HepG2 (cell line): ENCODE results near the gene DUS1L. TPM values are rescaled to one million over a fixed set of nuclear protein-coding genes. Genes with fewer than 3 reads are reported as not detected.

Experiments
- HNF1B ChIP-seq: sonication (generic); formaldehyde crosslinking; IDR thresholded peaks from 2 replicates; pipeline ENCODE4 v1.5.1; 2020; ENCODE audit warnings: mild to moderate bottlenecking, moderate library complexity, missing genetic modification reagents
- NR2F2 ChIP-seq: IDR thresholded peaks from 2 replicates; pipeline ENCODE4 v1.6.1; 2012; ENCODE audit warnings: low read depth, inconsistent platforms, borderline replicate concordance
- PBX2 ChIP-seq: IDR thresholded peaks from 2 replicates; pipeline ENCODE4 v1.6.1; 2016; ENCODE audit warnings: control low read depth
- PCBP1 ChIP-seq: fragments of 200-400 bp; formaldehyde crosslinking; IDR thresholded peaks from 2 replicates; pipeline ENCODE4 v1.6.1; 2017; ENCODE audit warnings: mild to moderate bottlenecking, low read depth, low read length, borderline replicate concordance
- POLR2AphosphoS5 ChIP-seq: IDR thresholded peaks from 2 replicates; pipeline ENCODE4 v1.6.1; 2012; ENCODE audit warnings: low read depth, low read length
- RAD21 ChIP-seq: fragments of 450-650 bp; formaldehyde crosslinking; IDR thresholded peaks from 2 replicates; pipeline ENCODE4 v1.5.0; 2020; ENCODE audit warnings: mild to moderate bottlenecking
- RBM39 ChIP-seq: fragments of 200-400 bp; formaldehyde crosslinking; IDR thresholded peaks from one replicate; pipeline ENCODE4 v1.6.1; 2018; ENCODE audit warnings: antibody characterized with exemption, mild to moderate bottlenecking, low read depth, low read length; ENCODE audit not compliant: poor library complexity, severe bottlenecking
- WIZ ChIP-seq: sonication (generic); formaldehyde crosslinking; IDR thresholded peaks from 2 replicates; pipeline ENCODE4 v1.5.1; 2020; ENCODE audit warnings: mild to moderate bottlenecking, missing genetic modification reagents
- ZFP36 ChIP-seq: fragments of 150-350 bp; IDR thresholded peaks from 2 replicates; pipeline ENCODE4 v1.6.1; 2018; ENCODE audit warnings: borderline replicate concordance, low read length, low read depth; ENCODE audit not compliant: partially characterized antibody
- ZFP41 ChIP-seq: sonication (generic); formaldehyde crosslinking; IDR thresholded peaks from 2 replicates; pipeline ENCODE4 v1.4.0; 2020; ENCODE audit warnings: mild to moderate bottlenecking, missing genetic modification reagents, borderline replicate concordance
- ZKSCAN8 ChIP-seq: IDR thresholded peaks from 2 replicates; pipeline ENCODE4 v1.6.1; 2016; ENCODE audit warnings: borderline replicate concordance, missing genetic modification reagents, missing compliant biosample characterization
- ZNF207 ChIP-seq: fragments of 450-650 bp; IDR thresholded peaks from 2 replicates; pipeline ENCODE4 v1.6.1; 2016; ENCODE audit warnings: antibody characterized with exemption, borderline replicate concordance
- ZNF263 ChIP-seq: sonication (generic); formaldehyde crosslinking; IDR thresholded peaks from 2 replicates; pipeline ENCODE4 v1.4.0; 2020; ENCODE audit warnings: missing genetic modification reagents
- ZNF317 ChIP-seq: sonication (generic); formaldehyde crosslinking; IDR thresholded peaks from 2 replicates; pipeline ENCODE4 v1.5.0; 2020; ENCODE audit warnings: mild to moderate bottlenecking, missing genetic modification reagents
- ZNF572 ChIP-seq: sonication (generic); formaldehyde crosslinking; IDR thresholded peaks from 2 replicates; pipeline ENCODE4 v1.5.1; 2020; ENCODE audit warnings: mild to moderate bottlenecking, missing genetic modification reagents
- ZNF724P ChIP-seq: sonication (generic); formaldehyde crosslinking; IDR thresholded peaks from 2 replicates; pipeline ENCODE4 v1.8.0; 2022; ENCODE audit warnings: missing genetic modification reagents, borderline replicate concordance
- ZNF749 ChIP-seq: sonication (generic); formaldehyde crosslinking; IDR thresholded peaks from 2 replicates; pipeline ENCODE4 v1.8.0; 2022; ENCODE audit warnings: mild to moderate bottlenecking, missing genetic modification reagents, moderate library complexity, borderline replicate concordance
- ZNF781 ChIP-seq: sonication (generic); formaldehyde crosslinking; IDR thresholded peaks from 2 replicates; pipeline ENCODE4 v1.5.1; 2020; ENCODE audit warnings: borderline replicate concordance, mild to moderate bottlenecking, missing genetic modification reagents; ENCODE audit errors: not compliant biosample characterization
- polyA plus RNA-seq, 8 experiments: library from polyadenylated mRNA; depleted of rRNA in 3 of 8; stranded (reverse) in 7 of 8; unstranded in 1 of 8; fragments of >200 nt; fragmentation: Illumina TruSeq in 4 of 8; extraction: Trizol in 4 of 8; gene quantifications; 2 replicates each; pipeline versions ENCODE4 v1.2.1 to v1.2.3, GENCODE V29; 2011 to 2016; ENCODE audit warnings: low read depth in 4 of 8, missing spikeins in 1 of 8, mixed read lengths in 1 of 8; ENCODE audit not compliant: insufficient read depth in 1 of 8
- total RNA-seq, 5 experiments: library from RNA; depleted of rRNA; stranded (reverse); fragments of >200 nt; fragmentation: Illumina TruSeq; extraction: Trizol; gene quantifications; 2 replicates each; pipeline ENCODE4 v1.2.3, GENCODE V29; 2016; ENCODE audit warnings: low read depth in 1 of 5
- TF ChIP-seq, protein P1 (sequence below): sonication (generic); formaldehyde crosslinking; IDR thresholded peaks from 2 replicates; pipeline ENCODE4 v1.5.1; 2020; ENCODE audit warnings: missing genetic modification reagents, mild to moderate bottlenecking, borderline replicate concordance
- TF ChIP-seq, protein P2 (sequence below): sonication (generic); formaldehyde crosslinking; conservative IDR thresholded peaks from 2 replicates; pipeline ENCODE4 v1.4.0; 2020; ENCODE audit warnings: mild to moderate bottlenecking, missing genetic modification reagents, moderate library complexity
- TF ChIP-seq, protein P3 (sequence below): sonication (generic); formaldehyde crosslinking; IDR thresholded peaks from 2 replicates; pipeline ENCODE4 v1.4.0; 2020; ENCODE audit warnings: missing genetic modification reagents

DUS1L gene
- total and polyA plus RNA-seq, 2 of the 13 experiments (the other 11 are each of a cell fraction or from before 2014, with no cell fraction given), result 81.0 to 109 TPM

GRCh38 chr17:82076785-82077591 is 11.4 kb upstream of the DUS1L start (continued):
- TF ChIP-seq ZNF749 (CRISPR knock-in tag) (no peak; the same call in 1 of the 2 replicates), RAD21 (CRISPR knock-in tag) (peak; percentile 56), ZNF572 (CRISPR knock-in tag) (peak; percentile 25; the same call in 1 of the 2 replicates), ZNF781 (peak; percentile 24), WIZ (CRISPR knock-in tag) (0 out of 2 replicates have a peak, but pooled peaks have one; percentile 58), ZNF263 (CRISPR knock-in tag) (0 out of 2 replicates have a peak, but pooled peaks have one; percentile 22), ZNF317 (no peak), NR2F2 (0 out of 2 replicates have a peak, but pooled peaks have one; percentile 2), POLR2AphosphoS5 (peak; percentile 41; the same call in 1 of the 2 replicates), ZFP36 (no peak), ZKSCAN8 (CRISPR knock-in tag) (0 out of 2 replicates have a peak, but pooled peaks have one; percentile 10), RBM39 (peak; percentile 31), ZNF724P (CRISPR knock-in tag) (peak; percentile 92), HNF1B (0 out of 2 replicates have a peak, but pooled peaks have one; percentile 30), PCBP1 (0 out of 2 replicates have a peak, but pooled peaks have one; percentile 55), PBX2 (CRISPR knock-in tag) (no peak), ZFP41 (0 out of 2 replicates have a peak, but pooled peaks have one; percentile 35), ZNF207 (no peak)
- TF ChIP-seq, protein P1, sequence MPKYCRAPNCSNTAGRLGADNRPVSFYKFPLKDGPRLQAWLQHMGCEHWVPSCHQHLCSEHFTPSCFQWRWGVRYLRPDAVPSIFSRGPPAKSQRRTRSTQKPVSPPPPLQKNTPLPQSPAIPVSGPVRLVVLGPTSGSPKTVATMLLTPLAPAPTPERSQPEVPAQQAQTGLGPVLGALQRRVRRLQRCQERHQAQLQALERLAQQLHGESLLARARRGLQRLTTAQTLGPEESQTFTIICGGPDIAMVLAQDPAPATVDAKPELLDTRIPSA (CRISPR knock-in tag), result 0 out of 2 replicates have a peak, but pooled peaks have one; percentile 28
- TF ChIP-seq, protein P2, sequence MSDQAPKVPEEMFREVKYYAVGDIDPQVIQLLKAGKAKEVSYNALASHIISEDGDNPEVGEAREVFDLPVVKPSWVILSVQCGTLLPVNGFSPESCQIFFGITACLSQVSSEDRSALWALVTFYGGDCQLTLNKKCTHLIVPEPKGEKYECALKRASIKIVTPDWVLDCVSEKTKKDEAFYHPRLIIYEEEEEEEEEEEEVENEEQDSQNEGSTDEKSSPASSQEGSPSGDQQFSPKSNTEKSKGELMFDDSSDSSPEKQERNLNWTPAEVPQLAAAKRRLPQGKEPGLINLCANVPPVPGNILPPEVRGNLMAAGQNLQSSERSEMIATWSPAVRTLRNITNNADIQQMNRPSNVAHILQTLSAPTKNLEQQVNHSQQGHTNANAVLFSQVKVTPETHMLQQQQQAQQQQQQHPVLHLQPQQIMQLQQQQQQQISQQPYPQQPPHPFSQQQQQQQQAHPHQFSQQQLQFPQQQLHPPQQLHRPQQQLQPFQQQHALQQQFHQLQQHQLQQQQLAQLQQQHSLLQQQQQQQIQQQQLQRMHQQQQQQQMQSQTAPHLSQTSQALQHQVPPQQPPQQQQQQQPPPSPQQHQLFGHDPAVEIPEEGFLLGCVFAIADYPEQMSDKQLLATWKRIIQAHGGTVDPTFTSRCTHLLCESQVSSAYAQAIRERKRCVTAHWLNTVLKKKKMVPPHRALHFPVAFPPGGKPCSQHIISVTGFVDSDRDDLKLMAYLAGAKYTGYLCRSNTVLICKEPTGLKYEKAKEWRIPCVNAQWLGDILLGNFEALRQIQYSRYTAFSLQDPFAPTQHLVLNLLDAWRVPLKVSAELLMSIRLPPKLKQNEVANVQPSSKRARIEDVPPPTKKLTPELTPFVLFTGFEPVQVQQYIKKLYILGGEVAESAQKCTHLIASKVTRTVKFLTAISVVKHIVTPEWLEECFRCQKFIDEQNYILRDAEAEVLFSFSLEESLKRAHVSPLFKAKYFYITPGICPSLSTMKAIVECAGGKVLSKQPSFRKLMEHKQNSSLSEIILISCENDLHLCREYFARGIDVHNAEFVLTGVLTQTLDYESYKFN (CRISPR knock-in tag), result no peak; the same call in 1 of the 2 replicates
- TF ChIP-seq, protein P3, sequence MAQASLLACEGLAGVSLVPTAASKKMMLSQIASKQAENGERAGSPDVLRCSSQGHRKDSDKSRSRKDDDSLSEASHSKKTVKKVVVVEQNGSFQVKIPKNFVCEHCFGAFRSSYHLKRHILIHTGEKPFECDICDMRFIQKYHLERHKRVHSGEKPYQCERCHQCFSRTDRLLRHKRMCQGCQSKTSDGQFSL (CRISPR knock-in tag), result peak; percentile 64; the same call in 1 of the 2 replicates
